Measurements from ENCODE around the gene NEDD8. TPM values are rescaled to one million over a fixed set of nuclear protein-coding genes. Genes with fewer than 3 reads are reported as not detected.

The NEDD8 gene
- total RNA-seq, 6 experiments from 2014 or later = 60.0 to 72.9 (median 68.7) TPM

- WGBS (ENCODE audit: insufficient coverage, low coverage, low lambda C conversion rate, missing lambda C conversion rate) = 86% methylated on average over 5 of the region's 16 CpGs
- H3K4me1 ChIP-seq = no peaks in the 10 kb centered on the region
- intact Hi-C loops (cut with DNase I) = no loop called here
- H3K27me3 ChIP-seq = no peaks in the 10 kb centered on the region
- DNase-seq (no peak), ATAC-seq (peak in 1 of 4 donors; percentile 4)
- no peak for TF ChIP-seq POLR2A (IDR thresholded peaks at IDR 0.05)
- no peak for TF ChIP-seq CTCF (IDR thresholded peaks at IDR 0.05)
- H3K36me3 ChIP-seq = no peaks in the 10 kb centered on the region
- no peak overlapping the region for H3K27ac ChIP-seq
- no peaks in the 10 kb centered on the region for H3K9me3 ChIP-seq
- no peak overlapping the region for H3K4me3 ChIP-seq
Measured at GRCh38 chr14:24260026-24260779, 28.0 kb upstream of the NEDD8 start.

GRCh38 chr14:24259282-24260025 lies 27.3 kb upstream of the NEDD8 start:
- no peak overlapping the region for H3K27ac ChIP-seq

GRCh38 chr14:24258548-24259265 lies 26.5 kb upstream of the NEDD8 start:
- DNase-seq (no peak), ATAC-seq (no peak)
- Histone ChIP-seq H3K4me1 (no peaks in the 10 kb centered on the region), H3K27ac (no peak overlapping the region), H3K36me3 (no peaks in the 10 kb centered on the region), H3K27me3 (no peaks in the 10 kb centered on the region), H3K9me3 (no peaks in the 10 kb centered on the region), H3K4me3 (no peak overlapping the region)
- WGBS (ENCODE audit: insufficient coverage, low coverage, low lambda C conversion rate, missing lambda C conversion rate) = 93% methylated on average over 13 of the region's 18 CpGs
- intact Hi-C loops (cut with DNase I) = no loop called here
- no peak for TF ChIP-seq CTCF (IDR thresholded peaks at IDR 0.05)
- no peak for TF ChIP-seq POLR2A (IDR thresholded peaks at IDR 0.05)

More at GRCh38 chr14:24259282-24260025, 27.3 kb upstream of the NEDD8 start:
- Histone ChIP-seq H3K4me3 (no peak overlapping the region), H3K9me3 (no peaks in the 10 kb centered on the region), H3K36me3 (no peaks in the 10 kb centered on the region), H3K27me3 (no peaks in the 10 kb centered on the region), H3K4me1 (no peaks in the 10 kb centered on the region)
- WGBS (ENCODE audit: insufficient coverage, low coverage, low lambda C conversion rate, missing lambda C conversion rate) = 97% methylated on average over 5 of the region's 16 CpGs
- no peak for TF ChIP-seq CTCF (IDR thresholded peaks at IDR 0.05)
- no peak for TF ChIP-seq POLR2A (IDR thresholded peaks at IDR 0.05)
- intact Hi-C loops (cut with DNase I) = no loop called here
- no peak for DNase-seq
- ATAC-seq = peak in 1 of 4 donors; percentile 3

- WGBS (ENCODE audit: insufficient coverage, low coverage, low lambda C conversion rate, missing lambda C conversion rate) = 61% methylated on average over 2 of the region's 9 CpGs
- ATAC-seq (no peak), DNase-seq (no peak)
- no peaks in the 10 kb centered on the region for H3K36me3 ChIP-seq
- no peaks in the 10 kb centered on the region for H3K9me3 ChIP-seq
- H3K27me3 ChIP-seq = no peaks in the 10 kb centered on the region
- intact Hi-C loops (cut with DNase I) = no loop called here
- TF ChIP-seq POLR2A (IDR thresholded peaks at IDR 0.05) = no peak
- TF ChIP-seq CTCF (IDR thresholded peaks at IDR 0.05) = no peak
- H3K4me1 ChIP-seq = no peaks in the 10 kb centered on the region
- H3K4me3 ChIP-seq = no peak overlapping the region
- no peak overlapping the region for H3K27ac ChIP-seq
Measured at GRCh38 chr14:24258119-24258518, 26.0 kb upstream of the NEDD8 start.

Measured in right lobe of liver (tissue), 6 donors.